ENCODE data around the gene ST7L.

Gene ST7L

GRCh38 chr1:112583366-112583765 is 35.6 kb downstream of the ST7L start:
- no peaks in the 10 kb centered on the region for H3K4me1 ChIP-seq (ENCODE audit: control insufficient read depth in 1 of 2, insufficient read depth in 2 of 2, low read length in 2 of 2)
- no peak overlapping the region for H3K4me3 ChIP-seq (ENCODE audit: low read depth in 1 of 2, low read length in 2 of 2)
- no peak overlapping the region for H3K27ac ChIP-seq (ENCODE audit: low read depth, low read length)
- peaks cover 0 to 3% of the 10 kb centered on the region in 2 donors for H3K9me3 ChIP-seq (ENCODE audit: control insufficient read depth in 1 of 2, low read length in 2 of 2)
- H3K27me3 ChIP-seq (ENCODE audit: control insufficient read depth in 1 of 2, insufficient read depth in 2 of 2, low read length in 2 of 2): no peaks in the 10 kb centered on the region
- H3K9ac ChIP-seq (ENCODE audit: low read depth in 1 of 2, low read length in 2 of 2): no peak overlapping the region
- H3K36me3 ChIP-seq (ENCODE audit: control insufficient read depth in 1 of 2, insufficient read depth in 2 of 2, low read length in 2 of 2): peaks cover 3 to 6% of the 10 kb centered on the region in 2 donors

GRCh38 chr1:112581586-112582192 is 37.3 kb downstream of the ST7L start:
- Histone ChIP-seq H3K4me3 (ENCODE audit: low read depth in 1 of 2, low read length in 2 of 2) (no peak overlapping the region), H3K27ac (ENCODE audit: low read depth, low read length) (no peak overlapping the region), H3K36me3 (ENCODE audit: control insufficient read depth in 1 of 2, insufficient read depth in 2 of 2, low read length in 2 of 2) (peaks cover 8 to 10% of the 10 kb centered on the region in 2 donors), H3K9me3 (ENCODE audit: control insufficient read depth in 1 of 2, low read length in 2 of 2) (no peaks in the 10 kb centered on the region), H3K27me3 (ENCODE audit: control insufficient read depth in 1 of 2, insufficient read depth in 2 of 2, low read length in 2 of 2) (no peaks in the 10 kb centered on the region), H3K9ac (ENCODE audit: low read depth in 1 of 2, low read length in 2 of 2) (no peak overlapping the region), H3K4me1 (ENCODE audit: control insufficient read depth in 1 of 2, insufficient read depth in 2 of 2, low read length in 2 of 2) (no peaks in the 10 kb centered on the region)

GRCh38 chr1:112579801-112580510 is 39.0 kb downstream of the ST7L start:
- Histone ChIP-seq H3K36me3 (ENCODE audit: control insufficient read depth in 1 of 2, insufficient read depth in 2 of 2, low read length in 2 of 2) (peaks cover 12 to 15% of the 10 kb centered on the region in 2 donors), H3K9me3 (ENCODE audit: control insufficient read depth in 1 of 2, low read length in 2 of 2) (no peaks in the 10 kb centered on the region), H3K27ac (ENCODE audit: low read depth, low read length) (no peak overlapping the region), H3K27me3 (ENCODE audit: control insufficient read depth in 1 of 2, insufficient read depth in 2 of 2, low read length in 2 of 2) (no peaks in the 10 kb centered on the region), H3K4me3 (ENCODE audit: low read depth in 1 of 2, low read length in 2 of 2) (no peak overlapping the region), H3K4me1 (ENCODE audit: control insufficient read depth in 1 of 2, insufficient read depth in 2 of 2, low read length in 2 of 2) (no peaks in the 10 kb centered on the region), H3K9ac (ENCODE audit: low read depth in 1 of 2, low read length in 2 of 2) (no peak overlapping the region)

GRCh38 chr1:112576240-112576639 is 42.7 kb downstream of the ST7L start:
- no peak overlapping the region for H3K4me3 ChIP-seq (ENCODE audit: low read depth in 1 of 2, low read length in 2 of 2)
- no peaks in the 10 kb centered on the region for H3K9me3 ChIP-seq (ENCODE audit: control insufficient read depth in 1 of 2, low read length in 2 of 2)
- peaks cover 15 to 16% of the 10 kb centered on the region in 2 donors for H3K36me3 ChIP-seq (ENCODE audit: control insufficient read depth in 1 of 2, insufficient read depth in 2 of 2, low read length in 2 of 2)
- H3K4me1 ChIP-seq (ENCODE audit: control insufficient read depth in 1 of 2, insufficient read depth in 2 of 2, low read length in 2 of 2): no peaks in the 10 kb centered on the region
- no peaks in the 10 kb centered on the region for H3K27me3 ChIP-seq (ENCODE audit: control insufficient read depth in 1 of 2, insufficient read depth in 2 of 2, low read length in 2 of 2)
- no peak overlapping the region for H3K27ac ChIP-seq (ENCODE audit: low read depth, low read length)
- H3K9ac ChIP-seq (ENCODE audit: low read depth in 1 of 2, low read length in 2 of 2): no peak overlapping the region

GRCh38 chr1:112575154-112575804 is 43.7 kb downstream of the ST7L start:
- Histone ChIP-seq H3K4me1 (ENCODE audit: control insufficient read depth in 1 of 2, insufficient read depth in 2 of 2, low read length in 2 of 2) (no peaks in the 10 kb centered on the region), H3K36me3 (ENCODE audit: control insufficient read depth in 1 of 2, insufficient read depth in 2 of 2, low read length in 2 of 2) (peaks cover 15 to 16% of the 10 kb centered on the region in 2 donors), H3K9ac (ENCODE audit: low read depth in 1 of 2, low read length in 2 of 2) (no peak overlapping the region), H3K9me3 (ENCODE audit: control insufficient read depth in 1 of 2, low read length in 2 of 2) (no peaks in the 10 kb centered on the region), H3K27ac (ENCODE audit: low read depth, low read length) (no peak overlapping the region), H3K4me3 (ENCODE audit: low read depth in 1 of 2, low read length in 2 of 2) (no peak overlapping the region), H3K27me3 (ENCODE audit: control insufficient read depth in 1 of 2, insufficient read depth in 2 of 2, low read length in 2 of 2) (no peaks in the 10 kb centered on the region)

GRCh38 chr1:112565800-112566199 is 53.1 kb downstream of the ST7L start:
- H3K9me3 ChIP-seq (ENCODE audit: control insufficient read depth in 1 of 2, low read length in 2 of 2): no peaks in the 10 kb centered on the region
- peaks cover 0 to 4% of the 10 kb centered on the region in 2 donors for H3K36me3 ChIP-seq (ENCODE audit: control insufficient read depth in 1 of 2, insufficient read depth in 2 of 2, low read length in 2 of 2)
- no peak overlapping the region for H3K4me3 ChIP-seq (ENCODE audit: low read depth in 1 of 2, low read length in 2 of 2)
- H3K4me1 ChIP-seq (ENCODE audit: control insufficient read depth in 1 of 2, insufficient read depth in 2 of 2, low read length in 2 of 2): no peaks in the 10 kb centered on the region
- H3K27me3 ChIP-seq (ENCODE audit: control insufficient read depth in 1 of 2, insufficient read depth in 2 of 2, low read length in 2 of 2): no peaks in the 10 kb centered on the region
- H3K9ac ChIP-seq (ENCODE audit: low read depth in 1 of 2, low read length in 2 of 2): no peak overlapping the region
- no peak overlapping the region for H3K27ac ChIP-seq (ENCODE audit: low read depth, low read length)

GRCh38 chr1:112564081-112564480 is 54.9 kb downstream of the ST7L start:
- H3K27ac ChIP-seq (ENCODE audit: low read depth, low read length): no peak overlapping the region
- no peaks in the 10 kb centered on the region for H3K9me3 ChIP-seq (ENCODE audit: control insufficient read depth in 1 of 2, low read length in 2 of 2)
- H3K4me3 ChIP-seq (ENCODE audit: low read depth in 1 of 2, low read length in 2 of 2): no peak overlapping the region
- H3K4me1 ChIP-seq (ENCODE audit: control insufficient read depth in 1 of 2, insufficient read depth in 2 of 2, low read length in 2 of 2): no peaks in the 10 kb centered on the region
- H3K9ac ChIP-seq (ENCODE audit: low read depth in 1 of 2, low read length in 2 of 2): no peak overlapping the region
- H3K27me3 ChIP-seq (ENCODE audit: control insufficient read depth in 1 of 2, insufficient read depth in 2 of 2, low read length in 2 of 2): no peaks in the 10 kb centered on the region
- peaks cover 0 to 4% of the 10 kb centered on the region in 2 donors for H3K36me3 ChIP-seq (ENCODE audit: control insufficient read depth in 1 of 2, insufficient read depth in 2 of 2, low read length in 2 of 2)

- no peak overlapping the region for H3K9ac ChIP-seq (ENCODE audit: low read depth in 1 of 2, low read length in 2 of 2)
- H3K4me3 ChIP-seq (ENCODE audit: low read depth in 1 of 2, low read length in 2 of 2): no peak overlapping the region
- H3K36me3 ChIP-seq (ENCODE audit: control insufficient read depth in 1 of 2, insufficient read depth in 2 of 2, low read length in 2 of 2): peaks cover 3 to 8% of the 10 kb centered on the region in 2 donors
- no peaks in the 10 kb centered on the region for H3K9me3 ChIP-seq (ENCODE audit: control insufficient read depth in 1 of 2, low read length in 2 of 2)
- no peak overlapping the region for H3K27ac ChIP-seq (ENCODE audit: low read depth, low read length)
- no peaks in the 10 kb centered on the region for H3K27me3 ChIP-seq (ENCODE audit: control insufficient read depth in 1 of 2, insufficient read depth in 2 of 2, low read length in 2 of 2)
- H3K4me1 ChIP-seq (ENCODE audit: control insufficient read depth in 1 of 2, insufficient read depth in 2 of 2, low read length in 2 of 2): no peaks in the 10 kb centered on the region
Measured at GRCh38 chr1:112563341-112563740, 55.6 kb downstream of the ST7L start.

- Histone ChIP-seq H3K4me1 (ENCODE audit: control insufficient read depth in 1 of 2, insufficient read depth in 2 of 2, low read length in 2 of 2) (no peaks in the 10 kb centered on the region), H3K4me3 (ENCODE audit: low read depth in 1 of 2, low read length in 2 of 2) (no peak overlapping the region), H3K27me3 (ENCODE audit: control insufficient read depth in 1 of 2, insufficient read depth in 2 of 2, low read length in 2 of 2) (no peaks in the 10 kb centered on the region), H3K27ac (ENCODE audit: low read depth, low read length) (no peak overlapping the region), H3K36me3 (ENCODE audit: control insufficient read depth in 1 of 2, insufficient read depth in 2 of 2, low read length in 2 of 2) (peaks cover 3 to 4% of the 10 kb centered on the region in 2 donors), H3K9me3 (ENCODE audit: control insufficient read depth in 1 of 2, low read length in 2 of 2) (no peaks in the 10 kb centered on the region), H3K9ac (ENCODE audit: low read depth in 1 of 2, low read length in 2 of 2) (no peak overlapping the region)
Measured at GRCh38 chr1:112558634-112559033, 60.3 kb downstream of the ST7L start.

GRCh38 chr1:112557385-112557784 is 61.6 kb downstream of the ST7L start:
- Histone ChIP-seq H3K36me3 (ENCODE audit: control insufficient read depth in 1 of 2, insufficient read depth in 2 of 2, low read length in 2 of 2) (peaks cover 3 to 4% of the 10 kb centered on the region in 2 donors), H3K27me3 (ENCODE audit: control insufficient read depth in 1 of 2, insufficient read depth in 2 of 2, low read length in 2 of 2) (no peaks in the 10 kb centered on the region), H3K4me3 (ENCODE audit: low read depth in 1 of 2, low read length in 2 of 2) (no peak overlapping the region)

More at GRCh38 chr1:112557385-112557784, 61.6 kb downstream of the ST7L start:
- H3K27ac ChIP-seq (ENCODE audit: low read depth, low read length): no peak overlapping the region
- no peaks in the 10 kb centered on the region for H3K4me1 ChIP-seq (ENCODE audit: control insufficient read depth in 1 of 2, insufficient read depth in 2 of 2, low read length in 2 of 2)
- H3K9ac ChIP-seq (ENCODE audit: low read depth in 1 of 2, low read length in 2 of 2): no peak overlapping the region
- H3K9me3 ChIP-seq (ENCODE audit: control insufficient read depth in 1 of 2, low read length in 2 of 2): no peaks in the 10 kb centered on the region

Measured in duodenal mucosa (tissue), 2 donors.